Measurements from ENCODE around the gene RHBDL2. TPM values are rescaled to one million over a fixed set of nuclear protein-coding genes. Genes with fewer than 3 reads are reported as not detected.

RHBDL2 gene
- total RNA-seq, 6 experiments from 2014 or later = 0.11 to 1.2 (median 0.51) TPM

GRCh38 chr1:38898653-38899230 is 42.9 kb downstream of the RHBDL2 start:
- Mint-ChIP-seq H3K36me3 (ENCODE audit: low read depth) (no peaks in the 10 kb centered on the region), H3K27me3 (ENCODE audit: insufficient read depth) (no peaks in the 10 kb centered on the region), H3K4me3 (no peak overlapping the region), H3K9me3 (no peaks in the 10 kb centered on the region), H3K4me1 (ENCODE audit: low read depth) (peaks cover 11% of the 10 kb centered on the region), H3K27ac (no peak overlapping the region)
- TF ChIP-seq CTCF (IDR thresholded peaks at IDR 0.05) = no peak
- peak; percentile 9 for DNase-seq

GRCh38 chr1:38896169-38896568 is 45.5 kb downstream of the RHBDL2 start:
- DNase-seq = no peak
- Mint-ChIP-seq H3K4me1 (ENCODE audit: low read depth) (peaks cover 32% of the 10 kb centered on the region), H3K27me3 (ENCODE audit: insufficient read depth) (no peaks in the 10 kb centered on the region), H3K27ac (no peak overlapping the region), H3K36me3 (ENCODE audit: low read depth) (no peaks in the 10 kb centered on the region), H3K4me3 (no peak overlapping the region), H3K9me3 (no peaks in the 10 kb centered on the region)
- no peak for TF ChIP-seq CTCF (IDR thresholded peaks at IDR 0.05)

- Mint-ChIP-seq H3K27me3 (ENCODE audit: insufficient read depth) (no peaks in the 10 kb centered on the region), H3K4me1 (ENCODE audit: low read depth) (peaks cover 22% of the 10 kb centered on the region)
- no peak for TF ChIP-seq CTCF (IDR thresholded peaks at IDR 0.05)
These were observed 48.7 kb downstream of the RHBDL2 start for GRCh38 chr1:38892976-38893375.

GRCh38 chr1:38891753-38892152 is 49.9 kb downstream of the RHBDL2 start:
- Mint-ChIP-seq H3K4me3 (no peak overlapping the region), H3K27me3 (ENCODE audit: insufficient read depth) (no peaks in the 10 kb centered on the region), H3K36me3 (ENCODE audit: low read depth) (no peaks in the 10 kb centered on the region), H3K4me1 (ENCODE audit: low read depth) (peaks cover 22% of the 10 kb centered on the region), H3K27ac (no peak overlapping the region), H3K9me3 (no peaks in the 10 kb centered on the region)
- no peak for DNase-seq
- peak; percentile 21; the same call in 1 of the 2 replicates for TF ChIP-seq CTCF (IDR thresholded peaks at IDR 0.05)

More at GRCh38 chr1:38892976-38893375, 48.7 kb downstream of the RHBDL2 start:
- no peaks in the 10 kb centered on the region for H3K9me3 Mint-ChIP-seq
- no peaks in the 10 kb centered on the region for H3K36me3 Mint-ChIP-seq (ENCODE audit: low read depth)
- DNase-seq = peak; percentile 25
- H3K27ac Mint-ChIP-seq = no peak overlapping the region
- no peak overlapping the region for H3K4me3 Mint-ChIP-seq

GRCh38 chr1:38889589-38889988 is 52.0 kb downstream of the RHBDL2 start:
- TF ChIP-seq CTCF (IDR thresholded peaks at IDR 0.05) = no peak
- H3K36me3 Mint-ChIP-seq (ENCODE audit: low read depth) = no peaks in the 10 kb centered on the region
- no peak overlapping the region for H3K4me3 Mint-ChIP-seq
- H3K27me3 Mint-ChIP-seq (ENCODE audit: insufficient read depth) = no peaks in the 10 kb centered on the region
- DNase-seq = no peak
- H3K27ac Mint-ChIP-seq = no peak overlapping the region
- H3K9me3 Mint-ChIP-seq = no peaks in the 10 kb centered on the region
- peaks cover 22% of the 10 kb centered on the region for H3K4me1 Mint-ChIP-seq (ENCODE audit: low read depth)

Data from HFFc6 (cell line).